GM12801 (cell line): ENCODE results near the gene FASLG.

Experiments
- CTCF ChIP-seq: IDR thresholded peaks from one replicate; pipeline ENCODE4 v1.5.1; 2011; ENCODE audit warnings: control low read depth; ENCODE audit not compliant: insufficient read length; ENCODE audit errors: extremely low read depth

The FASLG gene

GRCh38 chr1:172700556-172700955 lies 41.7 kb downstream of the FASLG start:
- TF ChIP-seq CTCF, result no peak

GRCh38 chr1:172704001-172704400 lies 45.1 kb downstream of the FASLG start:
- TF ChIP-seq CTCF, result no peak

GRCh38 chr1:172704420-172705210 lies 45.7 kb downstream of the FASLG start:
- TF ChIP-seq CTCF, result no peak

GRCh38 chr1:172708452-172708851 lies 49.5 kb downstream of the FASLG start:
- TF ChIP-seq CTCF, result no peak

- no peak for TF ChIP-seq CTCF
Measured at GRCh38 chr1:172711558-172711957, 52.7 kb downstream of the FASLG start.

GRCh38 chr1:172713466-172713865 lies 54.6 kb downstream of the FASLG start:
- TF ChIP-seq CTCF, result no peak
